HG02938 (cell line): ENCODE results near the gene KIRREL3.

ENCODE experiments used
- ATAC-seq: cut with Tn5 transposase; IDR thresholded peaks from one replicate; pipeline ENCODE4 v1.9.1; 2021; ENCODE audit warnings: mild to moderate bottlenecking, moderate library complexity; ENCODE audit not compliant: unreplicated experiment

The KIRREL3 gene

DNA sequence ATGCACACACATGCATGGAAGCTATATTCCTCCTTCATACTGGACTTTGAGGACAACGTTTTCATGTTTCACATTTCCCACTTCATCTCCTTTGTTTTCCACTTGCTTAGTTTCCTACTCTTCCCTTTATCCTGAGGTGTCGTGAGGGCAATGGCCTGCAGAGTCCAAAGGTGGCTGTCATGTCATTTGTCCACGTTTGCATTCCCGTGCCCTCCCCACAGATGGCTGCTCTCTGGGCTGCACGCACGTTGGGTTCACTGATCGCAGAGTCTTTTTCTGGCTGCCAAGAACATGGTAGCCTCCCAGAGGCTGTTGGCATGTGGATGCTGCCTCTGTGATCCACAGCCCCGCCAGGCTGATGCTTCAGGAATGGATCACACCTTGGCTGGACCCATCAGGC, 389.1 kb downstream of the KIRREL3 start:
- no peak for ATAC-seq

- no peak for ATAC-seq
Observed at GRCh38 chr11:126608658-126609057, 391.9 kb downstream of the KIRREL3 start.

DNA sequence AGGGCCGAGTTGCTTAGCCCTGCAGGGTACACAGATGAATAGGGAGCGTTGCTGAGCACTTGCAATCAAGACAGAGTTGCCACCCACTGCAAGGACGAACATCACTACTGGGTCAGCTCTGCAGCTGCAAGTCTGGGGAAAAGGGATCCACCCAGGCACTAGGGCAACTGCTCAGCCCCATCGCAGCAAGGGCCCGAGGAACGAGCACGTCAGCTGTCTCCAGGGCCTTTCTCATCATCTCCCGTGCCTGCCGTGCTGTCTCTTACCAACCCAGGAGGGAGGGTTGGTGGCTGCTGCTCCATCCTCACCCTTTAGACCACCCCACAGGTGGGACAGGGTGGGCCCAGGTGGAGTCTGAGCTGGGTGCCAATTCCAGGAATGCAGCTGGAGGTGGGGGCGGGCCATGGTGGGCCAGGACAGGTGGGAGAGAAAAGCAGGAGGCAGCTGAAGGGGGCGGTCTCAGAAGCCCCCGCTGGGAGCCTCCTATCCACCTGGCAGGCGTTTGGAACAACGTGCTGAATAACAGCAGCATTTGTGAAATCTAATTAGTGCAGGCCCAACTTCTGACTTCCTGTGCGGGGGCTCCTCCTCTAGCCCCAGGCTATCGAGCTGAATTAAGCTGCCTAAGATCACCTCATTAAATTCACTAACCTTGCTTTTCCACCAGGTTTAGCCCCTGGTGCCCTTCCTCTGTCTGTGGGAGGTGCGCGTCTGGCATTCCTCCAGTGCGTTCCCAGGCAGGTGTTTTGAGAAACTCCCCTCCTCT, 392.6 kb downstream of the KIRREL3 start:
- no peak for ATAC-seq

GRCh38 chr11:126607374-126607773, 393.2 kb downstream of the KIRREL3 start:
- no peak for ATAC-seq

GRCh38 chr11:126606484-126606883, 394.1 kb downstream of the KIRREL3 start:
- ATAC-seq, result no peak

DNA sequence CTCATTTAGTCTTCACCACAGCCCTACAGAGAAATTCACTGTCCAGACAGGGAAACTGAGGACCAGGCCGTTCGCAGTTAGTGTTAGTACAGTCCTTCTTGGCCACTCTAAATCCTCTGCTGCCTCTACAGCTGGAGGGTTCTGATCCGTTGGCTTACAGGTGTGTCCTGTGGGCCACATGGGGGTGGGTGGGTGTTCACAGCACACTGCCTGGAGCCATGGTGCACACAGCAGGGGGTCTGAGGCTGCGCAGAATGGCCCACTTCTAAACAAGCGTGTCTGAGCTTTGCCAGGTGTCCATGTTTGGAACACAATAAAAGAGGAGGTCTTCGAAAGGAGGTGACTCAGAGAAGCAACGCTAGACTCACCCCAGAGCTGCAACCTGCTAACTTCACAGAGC, 396.1 kb downstream of the KIRREL3 start:
- no peak for ATAC-seq

- no peak for ATAC-seq
Observed at GRCh38 chr11:126603486-126603885, 397.1 kb downstream of the KIRREL3 start.

DNA sequence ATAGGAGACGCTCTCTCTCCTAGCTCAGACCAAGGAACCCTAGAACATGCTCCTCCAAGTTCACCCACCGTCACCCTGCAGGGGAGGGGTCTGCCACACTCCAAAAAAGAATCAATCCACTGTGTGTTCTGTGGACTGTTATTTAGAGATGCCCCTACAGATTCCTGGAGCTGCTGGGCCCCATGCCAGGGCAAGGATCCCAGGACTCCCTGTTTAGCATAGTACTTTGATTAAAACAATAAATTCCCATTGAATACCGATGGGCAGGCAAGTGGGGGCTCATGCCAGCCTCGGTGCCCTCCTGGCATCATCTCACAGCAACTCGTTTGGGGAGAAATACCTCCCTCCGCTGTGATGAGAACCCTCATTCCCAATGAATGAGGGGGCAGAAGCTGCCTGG, 397.6 kb downstream of the KIRREL3 start:
- no peak for ATAC-seq

DNA sequence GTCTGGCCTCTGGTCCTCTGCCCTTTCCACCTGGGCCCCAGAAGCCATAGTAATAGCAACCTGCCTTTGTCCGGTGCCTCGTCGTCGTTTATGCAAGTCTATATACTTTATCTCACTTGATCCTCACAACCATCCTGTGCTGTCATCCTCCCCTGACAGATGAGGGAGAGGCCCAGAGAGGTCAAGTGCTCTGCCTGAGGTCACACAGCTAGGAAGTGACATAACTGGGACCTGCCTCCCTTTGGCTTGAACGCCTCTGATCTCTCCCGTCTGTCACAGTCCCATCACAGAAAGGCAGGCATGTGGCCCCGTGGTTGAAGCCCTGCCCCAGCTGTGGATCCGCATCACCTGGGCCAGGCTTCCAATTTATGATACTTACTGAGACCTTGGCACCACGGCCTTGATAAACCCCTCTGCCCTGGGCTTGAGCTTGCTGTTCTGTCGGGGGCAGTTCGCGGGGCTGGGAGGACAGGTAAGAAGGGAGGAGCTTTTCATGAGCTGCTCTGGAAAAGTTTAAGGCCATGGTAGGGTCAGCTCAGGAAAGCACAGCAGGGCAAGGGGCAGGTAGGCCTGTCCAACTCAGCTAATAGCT, 398.1 kb downstream of the KIRREL3 start:
- no peak for ATAC-seq

DNA sequence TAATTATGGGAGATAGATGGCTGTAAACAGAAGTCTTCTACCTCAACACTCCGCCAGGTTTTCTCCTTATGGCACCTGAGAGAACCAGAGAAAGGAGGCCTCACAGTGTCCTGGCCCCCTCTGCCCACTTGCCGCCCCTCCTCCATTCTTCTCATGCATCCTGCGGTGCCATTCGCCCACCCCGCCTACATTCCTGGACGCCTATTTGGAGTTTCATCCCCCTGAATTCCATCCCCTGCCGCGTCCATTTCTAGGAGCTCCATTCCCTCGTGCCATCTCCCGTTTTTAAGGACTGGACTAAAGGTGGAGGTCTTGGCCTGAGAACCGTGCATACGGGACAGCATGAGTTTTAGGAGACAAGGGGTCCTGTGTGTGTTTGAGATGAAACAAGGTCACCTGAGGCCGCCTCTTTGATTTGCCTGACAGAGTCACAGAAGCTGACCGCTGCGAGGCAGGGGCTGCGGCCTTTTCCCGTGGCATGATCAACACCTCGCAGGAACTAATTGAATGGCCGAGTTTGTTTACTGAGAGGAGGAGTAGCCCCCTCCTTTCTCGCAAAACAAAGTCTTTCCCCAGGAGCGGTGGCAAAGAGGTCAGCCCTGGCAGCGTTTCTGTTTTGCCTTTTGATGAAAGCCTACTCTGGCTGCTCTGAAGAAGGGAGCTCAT, 398.9 kb downstream of the KIRREL3 start:
- no peak for ATAC-seq

DNA sequence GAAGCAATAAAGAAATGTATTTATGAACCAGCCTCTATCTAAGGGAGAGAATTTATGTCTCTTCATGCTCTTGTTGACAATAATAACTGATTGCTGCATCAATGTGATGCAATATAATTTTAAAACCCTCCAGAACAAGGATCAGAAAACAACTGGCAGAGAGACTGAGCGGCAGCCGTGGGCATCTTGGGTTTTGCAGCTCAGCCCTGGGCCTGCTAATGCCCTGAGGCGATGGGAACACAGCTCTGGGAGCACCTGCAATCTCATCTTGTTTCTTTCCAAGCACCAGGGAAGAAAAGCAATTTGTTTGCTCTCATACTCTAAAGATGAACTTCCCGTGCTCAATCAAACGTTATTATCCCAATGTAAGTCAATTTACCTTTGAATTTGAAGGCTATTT, 399.4 kb downstream of the KIRREL3 start:
- no peak for ATAC-seq

DNA sequence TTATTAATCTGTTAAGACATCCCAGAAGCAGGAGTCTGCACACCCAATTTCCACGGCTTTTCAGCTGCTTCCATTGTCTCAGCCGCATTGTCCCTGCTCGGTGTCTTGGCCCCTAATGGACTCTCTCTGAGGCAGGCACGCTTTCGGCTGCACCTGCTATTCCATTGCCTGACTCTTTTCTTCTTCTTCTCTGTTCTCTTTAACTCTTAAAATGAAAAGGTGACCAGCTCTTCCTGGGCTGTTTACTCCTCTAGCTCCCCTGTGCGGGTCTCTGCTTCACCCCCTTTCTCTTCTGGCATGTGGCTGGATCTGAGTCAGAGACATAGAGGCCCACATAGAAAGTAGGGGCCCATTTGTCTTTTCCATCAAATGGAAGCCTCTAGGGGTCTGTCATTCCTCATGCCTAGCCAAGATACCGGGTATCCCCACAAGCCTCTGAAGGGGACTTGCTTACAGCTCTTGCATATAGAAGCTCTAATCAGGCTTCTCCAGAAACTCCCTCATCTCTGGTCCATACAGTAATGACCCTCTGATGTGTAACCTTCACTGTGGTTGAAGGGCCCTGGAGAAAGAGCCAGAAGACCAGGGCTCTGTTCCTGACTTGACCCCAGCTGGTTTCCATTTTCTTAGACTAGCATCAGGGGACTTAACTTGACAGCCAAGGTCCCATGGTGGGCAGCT, 401.2 kb downstream of the KIRREL3 start:
- ATAC-seq, result no peak

- ATAC-seq, result no peak
Observed at GRCh38 chr11:126598344-126599216, 402.0 kb downstream of the KIRREL3 start.

DNA sequence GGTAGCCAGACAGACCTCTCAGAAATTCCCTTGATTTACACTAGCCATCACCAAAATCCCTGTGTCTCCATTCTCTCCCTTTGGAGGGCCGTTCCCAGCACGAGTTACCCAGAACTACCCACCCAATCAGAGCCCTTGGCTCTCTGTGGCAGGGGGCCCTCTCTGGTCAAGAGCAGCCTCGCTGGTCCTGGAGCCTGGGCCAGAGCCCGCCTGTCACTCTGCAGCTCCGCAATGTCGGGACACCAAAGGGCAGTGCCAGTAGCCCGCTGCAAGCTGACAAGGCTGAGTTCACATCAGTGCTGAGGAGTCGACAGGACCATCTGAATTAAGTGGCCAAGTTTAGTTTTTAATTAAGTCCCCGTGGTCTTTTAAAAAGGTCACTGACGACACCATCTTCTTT, 403.5 kb downstream of the KIRREL3 start:
- ATAC-seq, result no peak

GRCh38 chr11:126596474-126596873, 404.1 kb downstream of the KIRREL3 start:
- ATAC-seq, result no peak

GRCh38 chr11:126595560-126595959, 405.0 kb downstream of the KIRREL3 start:
- no peak for ATAC-seq

DNA sequence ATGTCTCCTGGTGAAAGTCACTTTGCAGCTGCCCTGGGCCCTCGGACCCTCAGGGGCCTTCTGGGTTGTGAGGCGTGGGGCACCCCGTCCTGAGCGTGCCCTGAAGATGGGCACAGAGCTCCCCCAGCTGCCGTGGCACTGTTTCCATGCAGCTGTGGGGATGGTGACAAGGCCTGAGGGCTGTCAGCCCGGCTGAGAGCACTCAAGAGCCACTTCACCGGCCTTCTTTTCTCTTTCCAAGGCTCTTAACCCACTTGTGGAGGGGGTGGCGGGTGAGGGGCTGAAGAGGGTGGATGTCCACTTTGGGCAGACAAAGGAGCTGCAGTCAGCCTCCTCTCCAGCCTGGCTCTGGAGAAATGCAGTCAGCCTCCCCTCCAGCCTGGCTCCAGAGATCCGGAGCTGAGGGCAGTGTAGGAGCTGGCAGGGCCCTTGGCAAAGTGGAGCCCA, 405.6 kb downstream of the KIRREL3 start:
- no peak for ATAC-seq

GRCh38 chr11:126592496-126593410, 407.8 kb downstream of the KIRREL3 start:
- no peak for ATAC-seq

GRCh38 chr11:126591966-126592489, 408.5 kb downstream of the KIRREL3 start:
- no peak for ATAC-seq
